ENCODE measurements around the gene SEZ6L2. TPM values are rescaled to one million over a fixed set of nuclear protein-coding genes. Genes with fewer than 3 reads are reported as not detected.
"Not testable (repeated sequence)": the region's sequence is repeated elsewhere in the genome, so short reads cannot be mapped to it uniquely, and the experiment has no call there.

SEZ6L2 gene
- total RNA-seq, 1 donor from 2014 or later = 10.7 TPM

DNA sequence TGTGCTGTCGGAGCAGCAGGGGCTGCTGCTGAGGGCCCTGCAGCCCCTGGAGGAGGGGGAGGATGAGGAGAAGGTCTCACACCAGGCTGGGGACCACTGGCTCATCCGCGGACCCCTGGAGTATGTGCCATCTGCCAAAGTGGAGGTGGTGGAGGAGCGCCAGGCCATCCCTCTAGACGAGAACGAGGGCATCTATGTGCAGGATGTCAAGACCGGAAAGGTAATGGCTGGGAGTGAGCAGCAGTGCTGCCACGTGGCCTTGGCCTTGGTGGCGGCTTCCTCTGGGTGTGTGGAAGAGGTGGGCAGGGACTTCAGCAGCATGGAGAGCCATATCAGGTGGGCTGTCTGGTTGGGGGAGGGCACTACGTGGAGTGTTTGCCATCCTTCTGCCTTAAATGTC lies 59.1 kb downstream of the SEZ6L2 start:
- TF ChIP-seq CTCF (IDR thresholded peaks at IDR 0.05) = no peak
- no peak for ATAC-seq
- no peak for DNase-seq
- H3K36me3 ChIP-seq = peaks cover 97% of the 10 kb centered on the region
- H3K27ac ChIP-seq = no peak overlapping the region
- no peak overlapping the region for H3K4me3 ChIP-seq
- peaks cover 1% of the 10 kb centered on the region for H3K4me1 ChIP-seq
- H3K9me3 ChIP-seq = no peaks in the 10 kb centered on the region
- no peaks in the 10 kb centered on the region for H3K27me3 ChIP-seq (ENCODE audit: low read depth)
- intact Hi-C loops (cut with DNase I) = no loop called here

- ATAC-seq (no peak), DNase-seq (no peak)
- no peaks in the 10 kb centered on the region for H3K27me3 ChIP-seq (ENCODE audit: low read depth)
- H3K9me3 ChIP-seq = no peaks in the 10 kb centered on the region
- TF ChIP-seq CTCF (IDR thresholded peaks at IDR 0.05) = no peak
- intact Hi-C loops (cut with DNase I) = no loop called here
- H3K4me3 ChIP-seq = no peak overlapping the region
- H3K27ac ChIP-seq = no peak overlapping the region
- H3K4me1 ChIP-seq = no peaks in the 10 kb centered on the region
- H3K36me3 ChIP-seq = peaks cover 97% of the 10 kb centered on the region
Measured at GRCh38 chr16:29839822-29840221, 59.5 kb downstream of the SEZ6L2 start.

GRCh38 chr16:29837841-29838240 lies 61.5 kb downstream of the SEZ6L2 start:
- no peak for TF ChIP-seq CTCF (IDR thresholded peaks at IDR 0.05)
- H3K36me3 ChIP-seq = peaks cover 100% of the 10 kb centered on the region
- no peak for ATAC-seq

GRCh38 chr16:29836623-29837022 lies 62.7 kb downstream of the SEZ6L2 start:
- H3K27me3 ChIP-seq (ENCODE audit: low read depth) = no peaks in the 10 kb centered on the region
- no peak for TF ChIP-seq CTCF (IDR thresholded peaks at IDR 0.05)
- H3K4me3 ChIP-seq = no peak overlapping the region
- DNase-seq = no peak
- H3K36me3 ChIP-seq = peaks cover 100% of the 10 kb centered on the region
- H3K27ac ChIP-seq = no peak overlapping the region
- intact Hi-C loops (cut with DNase I) = no loop called here
- H3K4me1 ChIP-seq = no peaks in the 10 kb centered on the region
- no peak for ATAC-seq
- H3K9me3 ChIP-seq = no peaks in the 10 kb centered on the region

More at GRCh38 chr16:29837841-29838240, 61.5 kb downstream of the SEZ6L2 start:
- Histone ChIP-seq H3K27ac (no peak overlapping the region), H3K27me3 (ENCODE audit: low read depth) (no peaks in the 10 kb centered on the region), H3K4me1 (no peaks in the 10 kb centered on the region), H3K4me3 (no peak overlapping the region), H3K9me3 (no peaks in the 10 kb centered on the region)
- intact Hi-C loops (cut with DNase I) = no loop called here
- DNase-seq = no peak

DNA sequence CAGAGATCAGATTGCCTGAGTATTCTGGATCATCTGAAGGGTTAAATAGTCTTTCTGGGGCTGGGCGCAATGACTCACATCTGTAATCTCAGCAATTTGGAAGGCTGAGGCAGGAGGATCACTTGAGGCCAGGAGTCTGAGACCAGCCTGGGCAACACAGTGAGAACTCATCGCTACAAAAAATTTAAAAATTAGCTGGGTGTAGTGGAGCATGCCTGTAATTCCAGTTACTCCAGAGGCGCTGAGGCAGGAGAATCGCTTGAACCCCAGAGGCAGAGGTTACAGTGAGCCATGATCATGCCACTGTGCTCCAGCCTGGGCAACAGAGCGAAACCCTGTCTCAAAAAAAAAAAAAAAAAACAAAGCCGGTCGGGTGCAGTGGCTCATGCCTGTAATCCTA lies 63.4 kb downstream of the SEZ6L2 start:
- TF ChIP-seq CTCF (IDR thresholded peaks at IDR 0.05) = no peak
- H3K9me3 ChIP-seq = no peaks in the 10 kb centered on the region
- H3K27ac ChIP-seq = no peak overlapping the region
- H3K4me3 ChIP-seq = no peak overlapping the region
- intact Hi-C loops (cut with DNase I) = no loop called here
- ATAC-seq = no peak
- no peak for DNase-seq
- H3K36me3 ChIP-seq = peaks cover 100% of the 10 kb centered on the region
- no peaks in the 10 kb centered on the region for H3K4me1 ChIP-seq
- H3K27me3 ChIP-seq (ENCODE audit: low read depth) = no peaks in the 10 kb centered on the region

- ATAC-seq = no peak
- intact Hi-C loops (cut with DNase I) = no loop called here
- Histone ChIP-seq H3K4me1 (peaks cover 9% of the 10 kb centered on the region), H3K27ac (no peak overlapping the region), H3K36me3 (peaks cover 97% of the 10 kb centered on the region), H3K4me3 (no peak overlapping the region), H3K27me3 (ENCODE audit: low read depth) (no peaks in the 10 kb centered on the region), H3K9me3 (no peaks in the 10 kb centered on the region)
- no peak for DNase-seq
- no peak for TF ChIP-seq CTCF (IDR thresholded peaks at IDR 0.05)
Measured at GRCh38 chr16:29834079-29834478, 65.3 kb downstream of the SEZ6L2 start.

DNA sequence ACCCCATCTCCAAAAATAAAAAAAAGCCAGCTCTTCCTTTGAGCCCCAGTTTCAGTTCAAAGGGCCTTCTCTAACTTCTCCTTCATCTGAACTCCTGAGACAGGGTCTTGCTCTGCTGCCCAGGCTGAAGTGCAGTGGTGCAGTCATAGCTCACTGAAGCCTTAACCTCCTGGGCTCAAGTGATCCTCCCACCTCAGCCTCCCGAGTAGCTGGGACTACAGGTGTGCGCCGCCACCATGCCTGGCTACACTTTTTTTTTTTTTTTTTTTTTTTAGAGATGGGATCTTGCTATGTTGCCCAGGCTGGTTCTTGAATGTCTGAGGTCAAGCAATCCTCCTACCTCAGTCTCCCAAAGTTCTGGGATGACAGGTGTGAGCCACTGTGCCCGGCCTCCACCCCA lies 66.1 kb downstream of the SEZ6L2 start:
- ATAC-seq; H3K27ac ChIP-seq; DNase-seq; H3K4me3 ChIP-seq; H3K9me3 ChIP-seq; intact Hi-C loops (cut with DNase I); H3K27me3 ChIP-seq (ENCODE audit: low read depth): not testable (repeated sequence)
- Histone ChIP-seq H3K4me1 (peaks cover 18% of the 10 kb centered on the region), H3K36me3 (peaks cover 89% of the 10 kb centered on the region)

All from lower lobe of right lung (tissue), 2 donors.